HepG2 (cell line): ENCODE measurements around the gene STIP1. TPM values are rescaled to one million over a fixed set of nuclear protein-coding genes. Genes with fewer than 3 reads are reported as not detected.

Source experiments
- ATAC-seq: fragments of 200-7000 bp; cut with Tn5 transposase; 3 replicates; pipeline ENCODE4 v1.9.1; 2020; ENCODE audit warnings: mild to moderate bottlenecking, moderate library complexity
- BruUV-seq: library from RNA; stranded (reverse); fragments of 400-500 nt; replicated peaks from 2 replicates; lab custom pipeline; 2021; lab: Mats Ljungman, UMichigan
- CTCF ChIA-PET: fragments of 300-600 bp; formaldehyde crosslinking; extraction: SDS; loops from one replicate; lab custom pipeline; 2021; ENCODE audit warnings: low total read pairs, inconsistent platforms, low intra/inter-chr PET ratio; lab: Yijun Ruan, JAX
- POLR2A ChIA-PET: fragments of 350-600 bp; sonication (Branson Sonifier 250); formaldehyde crosslinking; loops from one replicate; lab custom pipeline; 2020; ENCODE audit warnings: antibody characterized with exemption, inconsistent platforms; lab: Yijun Ruan, JAX
- DNase-seq: peaks from one replicate; pipeline ENCODE4 v3.0.0-alpha.2; 2015; ENCODE audit warnings: low spot score
- FAIRE-seq: peaks from 3 replicates; lab custom pipeline; 2011; peaks lifted over from hg19 to GRCh38; lab: Jason Lieb, UNC
- H2AFZ ChIP-seq: one replicate; pipeline ENCODE4 v1.6.1; 2011; ENCODE audit warnings: low read length, inconsistent platforms
- H3K27ac ChIP-seq: fragments of 300-600 bp; 3 replicates; pipeline ENCODE4 v1.8.0; 2011; ENCODE audit warnings: mixed run types, mild to moderate bottlenecking, mixed read lengths, low read length, inconsistent platforms; ENCODE audit not compliant: insufficient read depth; ENCODE audit errors: extremely low read length
- H3K27me3 ChIP-seq, 2 experiments: fragments of 200-600 bp in 1 of 2; 2 replicates in 1 of 2; 3 replicates in 1 of 2; pipeline versions ENCODE4 v1.6.0 to v1.8.0; 2011; ENCODE audit warnings: low read length in 2 of 2, mild to moderate bottlenecking in 2 of 2, moderate library complexity in 2 of 2, inconsistent platforms in 1 of 2; ENCODE audit not compliant: insufficient read depth in 2 of 2, control insufficient read depth in 1 of 2
- H3K36me3 ChIP-seq, 2 experiments: fragments of 200-600 bp in 1 of 2; replicated peaks in 1 of 2; 2 replicates in 1 of 2; 3 replicates in 1 of 2; pipeline versions ENCODE4 v1.5.1 to v1.8.0; 2011; ENCODE audit warnings: low read length in 2 of 2, inconsistent platforms in 1 of 2; ENCODE audit not compliant: insufficient read depth in 2 of 2, control insufficient read depth in 1 of 2
- H3K4me1 ChIP-seq: 2 replicates; pipeline ENCODE4 v1.5.1; 2012; ENCODE audit warnings: low read length, inconsistent platforms; ENCODE audit not compliant: insufficient read depth
- H3K4me2 ChIP-seq: 2 replicates; pipeline ENCODE4 v1.6.0; 2011; ENCODE audit warnings: low read depth, low read length, inconsistent platforms
- H3K4me3 ChIP-seq, 3 experiments: fragments of 200-600 bp in 1 of 3; sonication (generic), shearing (Covaris generic) in 1 of 3; replicated peaks in 1 of 3; 2 replicates each; pipeline ENCODE4 v1.5.1; 2011 to 2016; ENCODE audit warnings: low read length in 3 of 3, inconsistent platforms in 2 of 3, low read depth in 2 of 3, mild to moderate bottlenecking in 2 of 3, control low read depth in 1 of 3, mixed read lengths in 1 of 3; ENCODE audit not compliant: insufficient read depth in 1 of 3
- H3K79me2 ChIP-seq: one replicate; pipeline ENCODE4 v1.6.1; 2011; ENCODE audit warnings: low read length, inconsistent platforms; ENCODE audit not compliant: insufficient read depth
- H3K9ac ChIP-seq: 2 replicates; pipeline ENCODE4 v1.6.0; 2011; ENCODE audit warnings: mild to moderate bottlenecking, low read depth, low read length, inconsistent platforms; ENCODE audit not compliant: insufficient read depth
- H3K9me3 ChIP-seq: 2 replicates; pipeline ENCODE4 v1.5.1; 2012; ENCODE audit warnings: mild to moderate bottlenecking, low read length
- H4K20me1 ChIP-seq: 2 replicates; pipeline ENCODE4 v1.6.0; 2011; ENCODE audit warnings: inconsistent platforms, mild to moderate bottlenecking, low read length, moderate library complexity; ENCODE audit not compliant: insufficient read depth
- KDM2A ChIP-seq: sonication (generic); formaldehyde crosslinking; IDR thresholded peaks from 2 replicates; pipeline ENCODE4 v1.4.0; 2020; ENCODE audit warnings: low read depth, missing genetic modification reagents, borderline replicate concordance
- ZNF598 ChIP-seq: sonication (generic); formaldehyde crosslinking; IDR thresholded peaks from 2 replicates; pipeline ENCODE4 v1.5.1; 2020; ENCODE audit warnings: mild to moderate bottlenecking, missing genetic modification reagents, borderline replicate concordance
- WGBS: methylation state at CpG from one replicate; pipeline ENCODE4 v1.1.6; 2017; ENCODE audit warnings: low lambda C conversion rate; 5-methylcytosine and 5-hydroxymethylcytosine counted together
- in situ Hi-C: cut with HindIII; loops from 2 replicates; pipeline ENCODE4 v1.10.0; 2017; ENCODE audit warnings: low pct_unique_long_range_greater_than_20kb; ENCODE audit not compliant: extremely low pct_ligation_motif_present
- intact Hi-C: fragments of 100-400 bp; cut with micrococcal nuclease; formaldehyde crosslinking; loops from one replicate; pipeline ENCODE4 v1.10.0; 2022; ENCODE audit not compliant: unreplicated experiment
- polyA plus RNA-seq, 8 experiments: library from polyadenylated mRNA; depleted of rRNA in 3 of 8; stranded (reverse) in 7 of 8; unstranded in 1 of 8; fragments of >200 nt; fragmentation: Illumina TruSeq in 4 of 8; extraction: Trizol in 4 of 8; gene quantifications; 2 replicates each; pipeline versions ENCODE4 v1.2.1 to v1.2.3, GENCODE V29; 2011 to 2016; ENCODE audit warnings: low read depth in 4 of 8, missing spikeins in 1 of 8, mixed read lengths in 1 of 8; ENCODE audit not compliant: insufficient read depth in 1 of 8
- total RNA-seq, 5 experiments: library from RNA; depleted of rRNA; stranded (reverse); fragments of >200 nt; fragmentation: Illumina TruSeq; extraction: Trizol; gene quantifications; 2 replicates each; pipeline ENCODE4 v1.2.3, GENCODE V29; 2016; ENCODE audit warnings: low read depth in 1 of 5
- TF ChIP-seq, protein P1 (sequence below): sonication (generic); formaldehyde crosslinking; IDR thresholded peaks from 2 replicates; pipeline ENCODE4 v1.9.0; 2022; ENCODE audit warnings: missing genetic modification reagents, mild to moderate bottlenecking, borderline replicate concordance

Gene STIP1
- total and polyA plus RNA-seq, 2 of the 13 experiments (the other 11 are each of a cell fraction or from before 2014, with no cell fraction given): 81.1 to 217 TPM

DNA sequence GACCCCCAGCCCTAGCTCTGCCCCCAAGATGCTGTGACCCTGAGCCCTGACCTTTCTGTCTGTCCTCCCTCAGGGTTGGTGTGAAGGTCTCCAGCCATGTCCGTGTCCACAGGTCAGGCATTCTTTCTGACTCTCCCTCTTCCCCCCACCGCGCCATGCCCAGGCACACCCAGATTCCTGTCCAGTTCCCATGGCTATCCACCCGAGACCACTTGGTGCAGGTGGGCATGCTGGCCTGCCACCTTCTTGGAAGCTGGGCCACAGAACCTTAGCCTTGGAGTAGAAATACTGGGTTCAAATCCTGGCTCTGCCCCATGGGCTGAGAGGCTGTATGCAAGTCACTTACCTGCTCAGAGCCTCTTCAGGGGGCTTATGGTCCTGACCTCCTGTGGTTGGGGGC, 63.1 kb downstream of the STIP1 start:
- Histone ChIP-seq H3K79me2 (peaks cover 20% of the 10 kb centered on the region), H3K27ac (no peak overlapping the region), H3K4me2 (peak overlapping the region; percentile 100), H4K20me1 (no peaks in the 10 kb centered on the region), H3K9ac (no peak overlapping the region), H3K9me3 (no peaks in the 10 kb centered on the region), H3K27me3 (no peaks in the 10 kb centered on the region; a peak in 1 of 5 replicates), H3K4me3 (peak overlapping the region in 1 of 3 experiments; percentile 89; a peak in 1 of 6 replicates), H2AFZ (no peak overlapping the region), H3K4me1 (peaks cover 62% of the 10 kb centered on the region), H3K36me3 (peaks cover 0 to 3% of the 10 kb centered on the region in 2 experiments; a peak in 1 of 5 replicates)
- ChIA-PET POLR2A (interaction anchor here (1.4 to 8.3 kb wide), 4 partner anchors 19 to 69 kb away, joined by 3 to 113 read pairs (median 12); partner anchors contain the start of genes PRDX5 and TRMT112), CTCF (no interaction called here)
- intact Hi-C loops (loop anchor here (5.0 kb wide), 1 partner anchor 53 kb away; the partner anchor contains the start of gene CATSPERZ), in situ Hi-C loops (no loop called here)
- ATAC-seq: no peak
- TF ChIP-seq ZNF598 (CRISPR knock-in tag): 0 out of 2 replicates have a peak, but pooled peaks have one; percentile 1
- TF ChIP-seq KDM2A: 0 out of 2 replicates have a peak, but pooled peaks have one; percentile 24
- TF ChIP-seq, protein P1, sequence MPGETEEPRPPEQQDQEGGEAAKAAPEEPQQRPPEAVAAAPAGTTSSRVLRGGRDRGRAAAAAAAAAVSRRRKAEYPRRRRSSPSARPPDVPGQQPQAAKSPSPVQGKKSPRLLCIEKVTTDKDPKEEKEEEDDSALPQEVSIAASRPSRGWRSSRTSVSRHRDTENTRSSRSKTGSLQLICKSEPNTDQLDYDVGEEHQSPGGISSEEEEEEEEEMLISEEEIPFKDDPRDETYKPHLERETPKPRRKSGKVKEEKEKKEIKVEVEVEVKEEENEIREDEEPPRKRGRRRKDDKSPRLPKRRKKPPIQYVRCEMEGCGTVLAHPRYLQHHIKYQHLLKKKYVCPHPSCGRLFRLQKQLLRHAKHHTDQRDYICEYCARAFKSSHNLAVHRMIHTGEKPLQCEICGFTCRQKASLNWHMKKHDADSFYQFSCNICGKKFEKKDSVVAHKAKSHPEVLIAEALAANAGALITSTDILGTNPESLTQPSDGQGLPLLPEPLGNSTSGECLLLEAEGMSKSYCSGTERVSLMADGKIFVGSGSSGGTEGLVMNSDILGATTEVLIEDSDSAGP (CRISPR knock-in tag): no peak
- FAIRE-seq: no peak
- BruUV-seq: no TSS peak
- DNase-seq: no peak
- WGBS: 49% methylated on average over 4 of the region's 4 CpGs
